Ovary (tissue), 9 donors: ENCODE results near the gene KLRB1. TPM values are rescaled to one million over a fixed set of nuclear protein-coding genes. Genes with fewer than 3 reads are reported as not detected.
A peak's percentile ranks its signal among the peaks of the same experiment; 100 is the strongest.

Experiments
- DNase-seq, 5 donors: peaks; one replicate each; pipeline ENCODE4 v3.0.0-alpha.2; 2019 to 2020
- H3K27ac ChIP-seq, 2 donors: fragments of 200-600 bp; one replicate each; pipeline versions ENCODE4 v1.5.1 to v1.8.0; 2019 to 2022
- H3K27me3 ChIP-seq: fragments of 200-600 bp; one replicate; pipeline ENCODE4 v1.8.0; 2022
- H3K36me3 ChIP-seq: fragments of 200-600 bp; sonication (generic); one replicate; pipeline ENCODE4 v1.5.1; 2019
- H3K4me1 ChIP-seq: one replicate; pipeline ENCODE4 v1.8.1; 2013; ENCODE audit warnings: mild to moderate bottlenecking, moderate library complexity; ENCODE audit not compliant: insufficient read depth
- H3K4me3 ChIP-seq: fragments of 200-600 bp; sonication (generic); one replicate; pipeline ENCODE4 v1.5.1; 2017
- H3K9me3 ChIP-seq, 2 donors: fragments of 200-600 bp in 1 of 2; sonication (generic) in 1 of 2; one replicate each; pipeline versions ENCODE4 v1.5.1 to v1.8.1; 2013 to 2019; ENCODE audit warnings: mild to moderate bottlenecking in 1 of 2, moderate library complexity in 1 of 2
- EP300 ChIP-seq: sonication (generic); formaldehyde crosslinking; IDR thresholded peaks from one replicate; pipeline ENCODE4 v1.6.1; 2017; ENCODE audit warnings: antibody characterized with exemption
- POLR2A ChIP-seq: fragments of 450-650 bp; IDR thresholded peaks from one replicate; pipeline ENCODE4 v1.6.1; 2017; ENCODE audit warnings: antibody characterized with exemption, mild to moderate bottlenecking, moderate library complexity
- WGBS, 3 donors: extraction: QIAGEN DNeasy Blood & Tissue Kit in 1 of 3; methylation state at CpG; one replicate each; pipeline versions ENCODE4 v1.1.5 to v1.1.7; 2013 to 2017; 5-methylcytosine and 5-hydroxymethylcytosine counted together
- intact Hi-C, 4 donors: fragments of 100-400 bp; cut with DNase I; formaldehyde crosslinking; loops; one replicate each; pipeline versions ENCODE4 v1.11.0 to v1.15.1; 2022 to 2023
- polyA plus RNA-seq, 2 donors: library from polyadenylated mRNA; stranded (reverse); fragments of 200-250 nt in 1 of 2; fragments of 350-450 nt in 1 of 2; fragmentation: Illumina TruSeq in 1 of 2; extraction: RNeasy Lipid Tissue Mini Kit (QIAGEN cat#74804) in 1 of 2; gene quantifications; one replicate each; pipeline ENCODE4 v1.2.3, GENCODE V29; 2013 to 2014
- total RNA-seq, 7 donors: library from RNA; depleted of rRNA in 2 of 7; stranded (reverse); fragments of >200 nt in 2 of 7; fragmentation: NEBNext Ultra II Directional in 3 of 7; extraction: Animal tissue kit (Norgen Biotek cat#: 25700) in 3 of 7; gene quantifications; one replicate each; pipeline versions ENCODE4 v1.1.0 to v1.2.4, GENCODE V29; 2016 to 2023
- TF ChIP-seq, protein P1 (sequence below), 3 donors: fragments of 450-650 bp in 2 of 3; fragments of 200-600 bp in 1 of 3; IDR thresholded peaks; one replicate each; pipeline versions ENCODE4 v1.5.1 to v1.8.0; 2016 to 2022; ENCODE audit warnings: antibody characterized with exemption in 3 of 3, mild to moderate bottlenecking in 1 of 3
- donor health status: DM: no; HTN: no; CAD: no; lungs with moderate emphysema.
- donor health status: DM: no; HTN: no; CAD: no.
- donor health status: Bipolar disorder and iron deficiency.
- donor health status: DM: yes; HTN: yes; CAD: no.
- donor health status: DM: no; HTN: no; CAD: no.
- donor health status: DM: yes; HTN: yes; CAD: no.

The KLRB1 gene
- total and polyA plus RNA-seq, 9 donors: 0.15 to 2.8 (median 0.38) TPM; not detected in 2

DNA sequence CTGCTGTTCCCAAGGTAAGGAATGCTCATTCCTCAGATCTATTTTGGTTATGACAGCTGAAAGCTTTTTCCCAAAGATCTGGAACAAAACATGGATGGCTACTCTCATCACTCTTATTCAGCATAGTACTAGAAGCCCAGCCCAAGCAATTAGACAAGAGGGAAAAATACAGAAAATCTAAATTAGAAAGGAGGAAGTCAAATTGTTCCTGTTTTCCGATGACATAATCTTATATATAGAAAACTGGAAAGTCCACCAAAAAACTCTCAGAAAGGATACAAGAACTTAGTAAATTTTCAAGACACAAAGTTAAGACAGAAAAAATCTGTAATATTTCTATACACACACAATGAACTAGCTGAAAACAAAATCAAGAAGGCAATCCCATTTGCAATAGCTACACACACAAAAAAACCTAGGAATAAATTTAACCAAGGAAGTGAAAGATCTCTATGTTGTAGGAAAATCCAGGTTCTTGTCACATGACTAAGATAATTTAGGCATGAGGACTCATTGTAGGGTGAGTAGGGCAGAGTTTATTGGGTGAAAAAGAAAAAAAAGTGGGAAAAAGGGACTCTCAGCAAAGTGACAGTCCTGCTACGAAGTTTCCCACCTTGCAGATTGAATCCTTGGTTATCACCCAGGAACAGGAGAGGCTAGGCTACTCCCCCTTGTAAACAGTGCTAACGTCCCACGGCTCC is 28.6 kb upstream of the KLRB1 start:
- WGBS, 3 donors: 80 to 87% (median 82%) methylated on average over 4 of the region's 4 CpGs
- Histone ChIP-seq H3K4me1 (no peaks in the 10 kb centered on the region), H3K27me3 (no peaks in the 10 kb centered on the region), H3K27ac (no peak overlapping the region), H3K4me3 (no peak overlapping the region), H3K36me3 (no peaks in the 10 kb centered on the region), H3K9me3 (peaks cover 0 to 4% of the 10 kb centered on the region in 2 donors)
- TF ChIP-seq EP300: no peak
- TF ChIP-seq POLR2A: no peak
- TF ChIP-seq, protein P1, sequence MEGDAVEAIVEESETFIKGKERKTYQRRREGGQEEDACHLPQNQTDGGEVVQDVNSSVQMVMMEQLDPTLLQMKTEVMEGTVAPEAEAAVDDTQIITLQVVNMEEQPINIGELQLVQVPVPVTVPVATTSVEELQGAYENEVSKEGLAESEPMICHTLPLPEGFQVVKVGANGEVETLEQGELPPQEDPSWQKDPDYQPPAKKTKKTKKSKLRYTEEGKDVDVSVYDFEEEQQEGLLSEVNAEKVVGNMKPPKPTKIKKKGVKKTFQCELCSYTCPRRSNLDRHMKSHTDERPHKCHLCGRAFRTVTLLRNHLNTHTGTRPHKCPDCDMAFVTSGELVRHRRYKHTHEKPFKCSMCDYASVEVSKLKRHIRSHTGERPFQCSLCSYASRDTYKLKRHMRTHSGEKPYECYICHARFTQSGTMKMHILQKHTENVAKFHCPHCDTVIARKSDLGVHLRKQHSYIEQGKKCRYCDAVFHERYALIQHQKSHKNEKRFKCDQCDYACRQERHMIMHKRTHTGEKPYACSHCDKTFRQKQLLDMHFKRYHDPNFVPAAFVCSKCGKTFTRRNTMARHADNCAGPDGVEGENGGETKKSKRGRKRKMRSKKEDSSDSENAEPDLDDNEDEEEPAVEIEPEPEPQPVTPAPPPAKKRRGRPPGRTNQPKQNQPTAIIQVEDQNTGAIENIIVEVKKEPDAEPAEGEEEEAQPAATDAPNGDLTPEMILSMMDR (IDR thresholded peaks at IDR 0.05): no peak
- DNase-seq: no peak
- intact Hi-C loops: no loop called here

DNA sequence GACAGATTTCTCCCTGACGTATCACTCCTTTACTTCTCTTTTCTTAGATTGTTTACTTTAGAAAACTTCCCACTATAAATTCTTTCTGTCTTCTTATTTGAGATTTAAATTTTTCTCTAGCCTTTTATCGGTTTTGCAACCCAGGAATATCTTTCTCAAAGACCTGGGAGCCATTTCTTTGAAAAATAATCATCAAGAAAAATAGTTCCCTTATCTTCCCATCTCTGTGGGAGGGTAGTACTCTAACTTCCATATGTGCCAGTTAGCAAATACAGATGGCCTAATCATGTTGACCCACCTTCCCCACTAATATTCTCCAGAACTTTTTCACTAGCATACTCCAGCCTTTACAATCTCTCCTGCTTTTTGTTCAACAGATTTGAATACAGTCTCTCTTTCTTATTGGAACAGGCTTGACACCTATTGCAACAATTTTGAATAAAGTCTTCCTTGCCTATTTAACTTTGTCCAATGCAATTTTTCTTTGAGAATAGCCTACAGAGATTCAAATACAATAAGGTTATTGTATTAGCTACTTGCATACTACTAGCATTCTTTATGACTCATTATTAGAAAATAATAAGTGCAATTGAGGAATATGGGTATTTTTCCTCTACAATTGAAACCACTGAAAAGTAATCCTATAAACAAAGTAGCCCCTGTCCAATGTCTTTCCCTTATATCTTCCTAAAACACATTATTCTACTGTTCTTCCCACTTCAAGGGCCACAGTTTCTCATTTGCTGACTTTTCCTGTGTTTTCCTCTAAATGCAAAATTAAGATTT is 27.4 kb upstream of the KLRB1 start:
- no peaks in the 10 kb centered on the region for H3K36me3 ChIP-seq
- peaks cover 0 to 4% of the 10 kb centered on the region in 2 donors for H3K9me3 ChIP-seq
- TF ChIP-seq EP300: no peak
- TF ChIP-seq, protein P1 (IDR thresholded peaks at IDR 0.05): no peak
- TF ChIP-seq POLR2A: no peak
- H3K27me3 ChIP-seq: no peaks in the 10 kb centered on the region
- no peak overlapping the region for H3K4me3 ChIP-seq
- 55 to 66% (median 57%) methylated on average over 2 of the region's 2 CpGs for WGBS, 3 donors
- no peaks in the 10 kb centered on the region for H3K4me1 ChIP-seq
- DNase-seq: no peak
- intact Hi-C loops: no loop called here
- H3K27ac ChIP-seq: no peak overlapping the region

DNA sequence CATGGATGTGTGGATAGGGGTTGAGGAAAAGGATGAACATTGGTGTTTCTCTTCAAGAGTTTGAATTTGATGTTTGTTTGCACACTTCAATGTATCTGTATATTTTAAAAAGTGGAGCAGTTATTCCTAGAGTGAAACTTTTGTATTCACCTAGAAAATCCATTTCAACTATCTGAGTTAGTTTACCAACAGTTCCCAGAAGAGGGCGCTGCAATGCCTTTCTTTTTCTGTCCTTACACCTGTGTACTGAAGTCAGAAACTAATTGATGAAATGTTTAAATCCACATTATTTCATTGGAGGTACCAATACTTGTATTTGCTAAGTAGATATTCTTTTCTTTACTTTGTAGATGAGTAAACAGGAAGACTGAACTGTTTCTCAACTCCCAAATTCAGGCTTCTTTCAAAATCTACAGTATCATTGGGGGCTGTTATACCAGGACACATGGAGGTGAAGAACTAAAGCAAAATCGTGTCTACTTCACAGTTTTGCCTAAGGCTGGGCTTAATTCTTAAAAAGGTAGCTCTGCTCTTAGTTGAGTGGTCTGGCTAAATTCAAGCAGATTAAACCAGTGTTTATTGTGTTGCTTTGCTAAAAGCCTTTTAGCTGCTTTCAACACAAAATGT is 26.6 kb upstream of the KLRB1 start:
- peaks cover 0 to 4% of the 10 kb centered on the region in 2 donors for H3K9me3 ChIP-seq
- peak in 1 of 5 donors; percentile 28 for DNase-seq
- intact Hi-C loops: no loop called here
- TF ChIP-seq, protein P1 (IDR thresholded peaks at IDR 0.05): peak in 1 of 3 donors; percentile 22
- no peak for TF ChIP-seq EP300
- no peaks in the 10 kb centered on the region for H3K27me3 ChIP-seq
- 21 to 34% (median 29%) methylated on average over 2 of the region's 2 CpGs for WGBS, 3 donors
- no peak overlapping the region for H3K27ac ChIP-seq
- no peaks in the 10 kb centered on the region for H3K4me1 ChIP-seq
- H3K36me3 ChIP-seq: no peaks in the 10 kb centered on the region
- no peak overlapping the region for H3K4me3 ChIP-seq

DNA sequence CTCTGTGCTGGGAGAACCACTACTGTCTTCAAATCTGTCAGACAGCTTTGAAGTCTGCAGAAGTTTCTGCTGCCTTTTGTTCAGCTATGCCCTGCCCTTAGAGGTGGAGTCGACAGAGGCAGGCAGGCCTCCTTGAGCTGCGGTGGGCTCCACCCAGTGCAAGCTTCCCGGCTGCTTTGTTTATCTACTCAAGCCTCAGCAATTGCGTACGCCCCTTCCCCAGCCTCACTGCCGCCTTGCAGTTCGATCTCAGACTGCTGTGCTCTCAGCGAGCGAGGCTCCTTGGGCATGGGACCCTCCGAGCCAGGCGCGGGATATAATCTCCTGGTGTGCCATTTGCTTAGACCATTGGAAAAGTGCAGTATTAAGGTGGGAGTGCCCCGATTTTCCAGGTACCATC is 25.1 kb upstream of the KLRB1 start:
- peaks cover 0 to 4% of the 10 kb centered on the region in 2 donors for H3K9me3 ChIP-seq
- H3K27me3 ChIP-seq: no peaks in the 10 kb centered on the region
- WGBS, 3 donors: 96 to 98% (median 97%) methylated on average over 13 of the region's 13 CpGs
- H3K36me3 ChIP-seq: no peaks in the 10 kb centered on the region
- no peak overlapping the region for H3K27ac ChIP-seq
- no peak for DNase-seq
- no peak overlapping the region for H3K4me3 ChIP-seq
- intact Hi-C loops: no loop called here
- no peaks in the 10 kb centered on the region for H3K4me1 ChIP-seq
- TF ChIP-seq, protein P1 (IDR thresholded peaks at IDR 0.05): no peak
